ENCODE results near the gene GRIN2B.

The GRIN2B gene

GRCh38 chr12:13981296-13981962 lies at the start of gene GRIN2B:
GRIN2B (minus strand) TSS chr12:13981602; CDS start chr12:13866208, 115,394 bp downstream.
- Histone ChIP-seq H3K27ac (ENCODE audit: low read depth, low read length) (no peak within 1 kb of the TSS), H3K9ac (ENCODE audit: low read length) (no peak within 1 kb of the TSS), H3K4me1 (ENCODE audit: control insufficient read depth, insufficient read depth, low read length) (no peaks in the 10 kb centered on the region), H3K27me3 (ENCODE audit: control insufficient read depth, insufficient read depth, low read length) (no peaks in the 10 kb centered on the region), H3K4me3 (ENCODE audit: low read length) (peak within 1 kb of the TSS; percentile 48), H3K36me3 (ENCODE audit: control insufficient read depth, insufficient read depth, low read length) (no peaks in the 10 kb centered on the region)

GRCh38 chr12:14026537-14026936 lies 45.1 kb upstream of the GRIN2B start:
- peaks cover 4% of the 10 kb centered on the region for H3K4me1 ChIP-seq (ENCODE audit: control insufficient read depth, insufficient read depth, low read length)
- H3K9ac ChIP-seq (ENCODE audit: low read length) = no peak overlapping the region
- H3K4me3 ChIP-seq (ENCODE audit: low read length) = no peak overlapping the region
- no peaks in the 10 kb centered on the region for H3K36me3 ChIP-seq (ENCODE audit: control insufficient read depth, insufficient read depth, low read length)
- H3K27me3 ChIP-seq (ENCODE audit: control insufficient read depth, insufficient read depth, low read length) = no peaks in the 10 kb centered on the region
- H3K27ac ChIP-seq (ENCODE audit: low read depth, low read length) = no peak overlapping the region

GRCh38 chr12:14024591-14024990 lies 43.2 kb upstream of the GRIN2B start:
- Histone ChIP-seq H3K36me3 (ENCODE audit: control insufficient read depth, insufficient read depth, low read length) (no peaks in the 10 kb centered on the region), H3K4me3 (ENCODE audit: low read length) (no peak overlapping the region), H3K9ac (ENCODE audit: low read length) (no peak overlapping the region), H3K27ac (ENCODE audit: low read depth, low read length) (no peak overlapping the region), H3K4me1 (ENCODE audit: control insufficient read depth, insufficient read depth, low read length) (peaks cover 4% of the 10 kb centered on the region), H3K27me3 (ENCODE audit: control insufficient read depth, insufficient read depth, low read length) (no peaks in the 10 kb centered on the region)

- H3K36me3 ChIP-seq (ENCODE audit: control insufficient read depth, insufficient read depth, low read length) = no peaks in the 10 kb centered on the region
- H3K4me3 ChIP-seq (ENCODE audit: low read length) = no peak overlapping the region
- H3K27ac ChIP-seq (ENCODE audit: low read depth, low read length) = no peak overlapping the region
- no peak overlapping the region for H3K9ac ChIP-seq (ENCODE audit: low read length)
- no peaks in the 10 kb centered on the region for H3K4me1 ChIP-seq (ENCODE audit: control insufficient read depth, insufficient read depth, low read length)
- no peaks in the 10 kb centered on the region for H3K27me3 ChIP-seq (ENCODE audit: control insufficient read depth, insufficient read depth, low read length)
Observed at GRCh38 chr12:14018080-14018479, 36.7 kb upstream of the GRIN2B start.

- Histone ChIP-seq H3K27me3 (ENCODE audit: control insufficient read depth, insufficient read depth, low read length) (no peaks in the 10 kb centered on the region), H3K36me3 (ENCODE audit: control insufficient read depth, insufficient read depth, low read length) (no peaks in the 10 kb centered on the region), H3K27ac (ENCODE audit: low read depth, low read length) (no peak overlapping the region), H3K9ac (ENCODE audit: low read length) (no peak overlapping the region), H3K4me1 (ENCODE audit: control insufficient read depth, insufficient read depth, low read length) (no peaks in the 10 kb centered on the region), H3K4me3 (ENCODE audit: low read length) (no peak overlapping the region)
Observed at GRCh38 chr12:14010989-14011388, 29.6 kb upstream of the GRIN2B start.

- Histone ChIP-seq H3K9ac (ENCODE audit: low read length) (no peak overlapping the region), H3K36me3 (ENCODE audit: control insufficient read depth, insufficient read depth, low read length) (no peaks in the 10 kb centered on the region), H3K4me3 (ENCODE audit: low read length) (no peak overlapping the region), H3K27ac (ENCODE audit: low read depth, low read length) (no peak overlapping the region), H3K4me1 (ENCODE audit: control insufficient read depth, insufficient read depth, low read length) (no peaks in the 10 kb centered on the region), H3K27me3 (ENCODE audit: control insufficient read depth, insufficient read depth, low read length) (no peaks in the 10 kb centered on the region)
Observed at GRCh38 chr12:14007639-14008038, 26.2 kb upstream of the GRIN2B start.

GRCh38 chr12:13992585-13992984 lies 11.2 kb upstream of the GRIN2B start:
- H3K9ac ChIP-seq (ENCODE audit: low read length) = no peak overlapping the region
- no peaks in the 10 kb centered on the region for H3K36me3 ChIP-seq (ENCODE audit: control insufficient read depth, insufficient read depth, low read length)
- H3K27ac ChIP-seq (ENCODE audit: low read depth, low read length) = no peak overlapping the region
- H3K27me3 ChIP-seq (ENCODE audit: control insufficient read depth, insufficient read depth, low read length) = no peaks in the 10 kb centered on the region
- H3K4me1 ChIP-seq (ENCODE audit: control insufficient read depth, insufficient read depth, low read length) = no peaks in the 10 kb centered on the region
- H3K4me3 ChIP-seq (ENCODE audit: low read length) = no peak overlapping the region

GRCh38 chr12:13992106-13992505 lies 10.7 kb upstream of the GRIN2B start:
- no peaks in the 10 kb centered on the region for H3K27me3 ChIP-seq (ENCODE audit: control insufficient read depth, insufficient read depth, low read length)
- no peaks in the 10 kb centered on the region for H3K36me3 ChIP-seq (ENCODE audit: control insufficient read depth, insufficient read depth, low read length)
- H3K4me3 ChIP-seq (ENCODE audit: low read length) = no peak overlapping the region
- H3K27ac ChIP-seq (ENCODE audit: low read depth, low read length) = no peak overlapping the region
- no peaks in the 10 kb centered on the region for H3K4me1 ChIP-seq (ENCODE audit: control insufficient read depth, insufficient read depth, low read length)
- no peak overlapping the region for H3K9ac ChIP-seq (ENCODE audit: low read length)

- H3K27me3 ChIP-seq (ENCODE audit: control insufficient read depth, insufficient read depth, low read length) = no peaks in the 10 kb centered on the region
- no peak overlapping the region for H3K9ac ChIP-seq (ENCODE audit: low read length)
- H3K4me1 ChIP-seq (ENCODE audit: control insufficient read depth, insufficient read depth, low read length) = no peaks in the 10 kb centered on the region
- H3K4me3 ChIP-seq (ENCODE audit: low read length) = no peak overlapping the region
- H3K36me3 ChIP-seq (ENCODE audit: control insufficient read depth, insufficient read depth, low read length) = no peaks in the 10 kb centered on the region
- H3K27ac ChIP-seq (ENCODE audit: low read depth, low read length) = no peak overlapping the region
Observed at GRCh38 chr12:13986031-13986430, 4.6 kb upstream of the GRIN2B start.

GRCh38 chr12:13981990-13982389 lies 588 bp upstream of the GRIN2B start:
- H3K4me3 ChIP-seq (ENCODE audit: low read length) = no peak overlapping the region
- no peak overlapping the region for H3K9ac ChIP-seq (ENCODE audit: low read length)
- H3K36me3 ChIP-seq (ENCODE audit: control insufficient read depth, insufficient read depth, low read length) = no peaks in the 10 kb centered on the region
- no peaks in the 10 kb centered on the region for H3K27me3 ChIP-seq (ENCODE audit: control insufficient read depth, insufficient read depth, low read length)
- H3K4me1 ChIP-seq (ENCODE audit: control insufficient read depth, insufficient read depth, low read length) = no peaks in the 10 kb centered on the region
- H3K27ac ChIP-seq (ENCODE audit: low read depth, low read length) = no peak overlapping the region

GRCh38 chr12:13980538-13981295 lies 685 bp downstream of the GRIN2B start:
- Histone ChIP-seq H3K27ac (ENCODE audit: low read depth, low read length) (no peak overlapping the region), H3K4me1 (ENCODE audit: control insufficient read depth, insufficient read depth, low read length) (no peaks in the 10 kb centered on the region), H3K36me3 (ENCODE audit: control insufficient read depth, insufficient read depth, low read length) (no peaks in the 10 kb centered on the region), H3K9ac (ENCODE audit: low read length) (no peak overlapping the region), H3K4me3 (ENCODE audit: low read length) (peak overlapping the region; percentile 48), H3K27me3 (ENCODE audit: control insufficient read depth, insufficient read depth, low read length) (no peaks in the 10 kb centered on the region)

GRCh38 chr12:13979772-13980378 lies 1.5 kb downstream of the GRIN2B start:
- no peak overlapping the region for H3K27ac ChIP-seq (ENCODE audit: low read depth, low read length)
- H3K36me3 ChIP-seq (ENCODE audit: control insufficient read depth, insufficient read depth, low read length) = no peaks in the 10 kb centered on the region
- no peak overlapping the region for H3K9ac ChIP-seq (ENCODE audit: low read length)
- no peaks in the 10 kb centered on the region for H3K27me3 ChIP-seq (ENCODE audit: control insufficient read depth, insufficient read depth, low read length)
- H3K4me3 ChIP-seq (ENCODE audit: low read length) = peak overlapping the region; percentile 48
- H3K4me1 ChIP-seq (ENCODE audit: control insufficient read depth, insufficient read depth, low read length) = no peaks in the 10 kb centered on the region
